Endothelial cell of umbilical vein (primary cell): Measurements from ENCODE around the gene PLEKHM2. TPM values are rescaled to one million over a fixed set of nuclear protein-coding genes. Genes with fewer than 3 reads are reported as not detected.

Source experiments
- BruUV-seq: library from RNA; stranded (reverse); fragments of 400-500 nt; replicated peaks from 2 replicates; lab custom pipeline; 2021; lab: Mats Ljungman, UMichigan
- CTCF ChIA-PET: fragments of 300-600, 350-600 bp; sonication (Branson Sonifier 250); formaldehyde crosslinking; loops from one replicate; lab custom pipeline; 2021; ENCODE audit warnings: antibody characterized with exemption, inconsistent platforms; lab: Charles Lee
- POLR2A ChIA-PET: fragments of 300-600, 350-600 bp; sonication (Branson Sonifier 250); formaldehyde crosslinking; loops from one replicate; lab custom pipeline; 2021; ENCODE audit warnings: antibody characterized with exemption, inconsistent platforms; lab: Charles Lee
- DNase-seq: peaks from one replicate; pipeline ENCODE4 v3.0.0-alpha.2; 2011; ENCODE audit warnings: low read depth, low spot score
- FAIRE-seq: peaks from 2 replicates; lab custom pipeline; 2011; peaks lifted over from hg19 to GRCh38; lab: Jason Lieb, UNC
- H2AFZ ChIP-seq: 2 replicates; pipeline ENCODE4 v1.6.0; 2012; ENCODE audit warnings: low read depth, low read length, control low read depth, inconsistent platforms
- H3K27ac ChIP-seq: 2 replicates; pipeline ENCODE4 v1.5.1; 2011; ENCODE audit warnings: low read depth, mild to moderate bottlenecking, control low read depth, low read length, moderate library complexity; ENCODE audit not compliant: insufficient read depth
- H3K27me3 ChIP-seq, 2 experiments: 2 replicates each; pipeline versions ENCODE4 v1.6.0 to v1.6.1; 2011; ENCODE audit warnings: low read length in 2 of 2, mixed read lengths in 1 of 2; ENCODE audit not compliant: control insufficient read depth in 2 of 2, insufficient read depth in 2 of 2
- H3K36me3 ChIP-seq, 2 experiments: 2 replicates in 1 of 2; 3 replicates in 1 of 2; pipeline ENCODE4 v1.5.1; 2011; ENCODE audit warnings: low read length in 2 of 2, mild to moderate bottlenecking in 1 of 2, moderate library complexity in 1 of 2; ENCODE audit not compliant: control insufficient read depth in 2 of 2, insufficient read depth in 2 of 2; ENCODE audit errors: extremely low read depth in 1 of 2
- H3K4me1 ChIP-seq: 3 replicates; pipeline ENCODE4 v1.5.1; 2011; ENCODE audit warnings: mild to moderate bottlenecking, low read length; ENCODE audit not compliant: control insufficient read depth, insufficient read depth; ENCODE audit errors: extremely low read depth
- H3K4me2 ChIP-seq: 2 replicates; pipeline ENCODE4 v1.6.1; 2011; ENCODE audit warnings: low read length, control low read depth, mixed read lengths; ENCODE audit not compliant: insufficient read depth
- H3K4me3 ChIP-seq, 3 experiments: fragments of 200-600 bp in 1 of 3; sonication (generic), shearing (Covaris generic) in 1 of 3; replicated peaks in 1 of 3; 2 replicates each; pipeline ENCODE4 v1.5.1; 2011 to 2016; ENCODE audit warnings: control low read depth in 3 of 3, low read length in 3 of 3, mild to moderate bottlenecking in 2 of 3, inconsistent platforms in 1 of 3, low read depth in 1 of 3, moderate library complexity in 1 of 3; ENCODE audit not compliant: insufficient read depth in 1 of 3
- H3K79me2 ChIP-seq: 2 replicates; pipeline ENCODE4 v1.6.0; 2012; ENCODE audit warnings: low read length, inconsistent platforms; ENCODE audit not compliant: control insufficient read depth, insufficient read depth
- H3K9ac ChIP-seq: replicated peaks from 2 replicates; pipeline ENCODE3; 2011; ENCODE audit warnings: low read length, control low read depth; ENCODE audit not compliant: insufficient read depth; ENCODE audit errors: extremely low read depth
- H3K9me1 ChIP-seq: replicated peaks from 3 replicates; pipeline ENCODE4 v1.6.0; 2011; ENCODE audit warnings: mild to moderate bottlenecking, low read length; ENCODE audit not compliant: control insufficient read depth, insufficient read depth; ENCODE audit errors: extremely low read depth
- H3K9me3 ChIP-seq: replicated peaks from 2 replicates; pipeline ENCODE4 v1.5.1; 2012; ENCODE audit warnings: low read length, inconsistent platforms; ENCODE audit not compliant: control insufficient read depth, insufficient read depth
- H4K20me1 ChIP-seq: replicated peaks from 2 replicates; pipeline ENCODE3; 2011; ENCODE audit warnings: mild to moderate bottlenecking, low read length; ENCODE audit not compliant: control insufficient read depth, insufficient read depth; ENCODE audit errors: extremely low read depth
- CTCF ChIP-seq, 2 donors: IDR thresholded peaks; 1 replicate in 1 of 2; 2 replicates in 1 of 2; pipeline ENCODE4 v1.5.1; 2011; ENCODE audit warnings: low read length in 2 of 2, mild to moderate bottlenecking in 2 of 2, moderate library complexity in 2 of 2, control low read depth in 1 of 2, inconsistent platforms in 1 of 2, low read depth in 1 of 2; ENCODE audit not compliant: insufficient read depth in 1 of 2; ENCODE audit errors: extremely low read depth in 1 of 2
- EZH2 ChIP-seq: IDR thresholded peaks from 2 replicates; pipeline ENCODE4 v1.6.1; 2012; ENCODE audit warnings: borderline replicate concordance, low read depth, mild to moderate bottlenecking, moderate library complexity, low read length, inconsistent platforms; ENCODE audit not compliant: severe bottlenecking
- FOS ChIP-seq: IDR thresholded peaks from 2 replicates; pipeline ENCODE4 v1.6.1; 2011; ENCODE audit warnings: mild to moderate bottlenecking, low read length, moderate library complexity, borderline replicate concordance; ENCODE audit not compliant: insufficient read depth
- GATA2 ChIP-seq: IDR thresholded peaks from 2 replicates; pipeline ENCODE4 v1.7.0; 2011; ENCODE audit warnings: low read depth, mild to moderate bottlenecking, moderate library complexity, mixed read lengths, low read length; ENCODE audit not compliant: insufficient read length, insufficient read depth
- JUN ChIP-seq: IDR thresholded peaks from 2 replicates; pipeline ENCODE4 v1.6.1; 2011; ENCODE audit warnings: borderline replicate concordance, low read depth; ENCODE audit not compliant: insufficient read length, insufficient read depth
- MAX ChIP-seq: IDR thresholded peaks from 2 replicates; pipeline ENCODE4 v1.6.1; 2011; ENCODE audit not compliant: insufficient read depth, insufficient read length
- MYC ChIP-seq: IDR thresholded peaks from one replicate; pipeline ENCODE4 v1.6.1; 2011; ENCODE audit warnings: mild to moderate bottlenecking, low read depth, low read length
- POLR2A ChIP-seq: IDR thresholded peaks from 2 replicates; pipeline ENCODE4 v1.6.1; 2012; ENCODE audit warnings: low read depth, mild to moderate bottlenecking, control low read depth, low read length
- POLR2AphosphoS5 ChIP-seq: IDR thresholded peaks from 2 replicates; pipeline ENCODE4 v1.6.1; 2012; ENCODE audit warnings: low read depth, mild to moderate bottlenecking, control low read depth, low read length, moderate library complexity; ENCODE audit not compliant: insufficient read depth
- dilution Hi-C: fragments of 300-500 bp; cut with MboI; formaldehyde crosslinking; loops from one replicate; pipeline ENCODE4 v1.15.0; 2019; ENCODE audit warnings: low sequenced_read_pairs; ENCODE audit not compliant: extremely low pct_ligation_motif_present
- intact Hi-C: fragments of 100-400 bp; cut with micrococcal nuclease; formaldehyde crosslinking; loops from one replicate; pipeline ENCODE4 v1.10.0; 2022
- polyA plus RNA-seq, 4 experiments: library from polyadenylated mRNA; depleted of rRNA in 3 of 4; stranded (reverse) in 3 of 4; unstranded in 1 of 4; fragments of >200 nt; gene quantifications; 2 replicates each; pipeline versions ENCODE4 v1.2.1 to v1.2.3, GENCODE V29; 2011 to 2012; ENCODE audit warnings: missing spikeins in 1 of 4
- total RNA-seq: library from RNA; stranded (reverse); gene quantifications from 2 replicates; pipeline ENCODE4 v1.2.3, GENCODE V29; 2021

The PLEKHM2 gene
- total and polyA plus RNA-seq, 2 donors (not counting 3 experiments of a cell fraction or from before 2014, with no cell fraction given): 60.6 to 67.5 TPM

GRCh38 chr1:15724949-15725880 lies 41.1 kb downstream of the PLEKHM2 start:
- no peaks in the 10 kb centered on the region for H4K20me1 ChIP-seq
- H3K4me2 ChIP-seq: no peak overlapping the region
- H3K9ac ChIP-seq: no peak overlapping the region
- CTCF ChIA-PET: no interaction called here
- H3K27me3 ChIP-seq: no peaks in the 10 kb centered on the region
- no peak for FAIRE-seq
- dilution Hi-C loops: no loop called here
- no peaks in the 10 kb centered on the region for H3K9me1 ChIP-seq
- peaks cover 9 to 57% of the 10 kb centered on the region in 2 experiments for H3K36me3 ChIP-seq
- intact Hi-C loops: no loop called here
- H3K27ac ChIP-seq: no peak overlapping the region
- H3K9me3 ChIP-seq: no peaks in the 10 kb centered on the region
- TF ChIP-seq POLR2A: no peak
- TF ChIP-seq CTCF (IDR thresholded peaks at IDR 0.05; ENCODE audit: extremely low read depth in 1 of 2, insufficient read depth in 1 of 2, low read depth in 1 of 2, low read length in 2 of 2): no peak
- TF ChIP-seq FOS: no peak
- no peak for TF ChIP-seq MYC
- no peak for TF ChIP-seq MAX
- TF ChIP-seq POLR2AphosphoS5: no peak
- no peak for TF ChIP-seq GATA2
- TF ChIP-seq JUN: no peak
- TF ChIP-seq EZH2: no peak
- H3K4me1 ChIP-seq: no peaks in the 10 kb centered on the region
- DNase-seq: no peak
- no peak overlapping the region for H3K4me3 ChIP-seq
- no peak overlapping the region for H2AFZ ChIP-seq
- no TSS peak for BruUV-seq
- POLR2A ChIA-PET: no interaction called here
- no peaks in the 10 kb centered on the region for H3K79me2 ChIP-seq
